ENCODE data around the gene CTTNBP2NL. TPM values are rescaled to one million over a fixed set of nuclear protein-coding genes. Genes with fewer than 3 reads are reported as not detected.

Gene CTTNBP2NL
- total and polyA plus RNA-seq, 2 of the 4 experiments (the other 2 are of a cell fraction), result 12.4 to 22.0 TPM

GRCh38 chr1:112492076-112492475 lies 96.1 kb downstream of the CTTNBP2NL start:
- no peaks in the 10 kb centered on the region for H3K4me1 ChIP-seq (ENCODE audit: control insufficient read depth, insufficient read depth, low read length)
- no peak overlapping the region for H2AFZ ChIP-seq (replicated peaks; ENCODE audit: low read length, poor library complexity)
- no peaks in the 10 kb centered on the region for H3K9me3 ChIP-seq (ENCODE audit: control insufficient read depth, insufficient read depth, low read length)
- ChIA-PET CTCF (interaction anchor here (1.3 kb wide), 1 partner anchor 10 kb away, joined by 5 read pairs; no protein-coding TSS in a partner anchor), POLR2A (ENCODE audit: unreplicated experiment) (no interaction called here)
- no peak overlapping the region for H2BK120ac ChIP-seq (ENCODE audit: low read depth, low read length)
- no peak overlapping the region for H3K56ac ChIP-seq (ENCODE audit: extremely low read depth, insufficient read depth, low read length)
- no peak overlapping the region for H2BK5ac ChIP-seq (ENCODE audit: low read depth, low read length, poor library complexity, severe bottlenecking)
- no peak overlapping the region for H2BK20ac ChIP-seq (ENCODE audit: low read depth, low read length)
- H3K18ac ChIP-seq (ENCODE audit: low read depth, low read length), result no peak overlapping the region
- ATAC-seq (ENCODE audit: low read depth), result no peak
- H2BK15ac ChIP-seq (ENCODE audit: low read depth, low read length), result no peak overlapping the region
- H4K20me1 ChIP-seq (ENCODE audit: insufficient read depth, low read length), result no peaks in the 10 kb centered on the region
- no peak overlapping the region for H3K23ac ChIP-seq (ENCODE audit: low read depth, low read length)
- H3K9me1 ChIP-seq (ENCODE audit: insufficient read depth, low read length), result no peaks in the 10 kb centered on the region
- no peak overlapping the region for H4K8ac ChIP-seq (ENCODE audit: low read depth in 2 of 2, low read length in 2 of 2)
- no peak overlapping the region for H2AK9ac ChIP-seq (replicated peaks; ENCODE audit: low read depth, low read length, poor library complexity)
- no peaks in the 10 kb centered on the region for H3K79me1 ChIP-seq (ENCODE audit: low read depth in 1 of 2, low read length in 2 of 2)
- BruUV-seq (replicated peaks), result no TSS peak
- no peak for TF ChIP-seq RCOR1 (IDR thresholded peaks at IDR 0.05; ENCODE audit: insufficient replicate concordance, low read length)
- no peak overlapping the region for H3K14ac ChIP-seq (replicated peaks; ENCODE audit: low read depth, low read length)
- H3K4me3 ChIP-seq (ENCODE audit: insufficient read depth, low read depth, low read length), result no peak overlapping the region
- no CpG with 5 or more reads among the region's 1 CpG for WGBS, 2 experiments (ENCODE audit: extremely low coverage in 2 of 2, insufficient read length in 1 of 2)
- H3K27me3 ChIP-seq (ENCODE audit: control insufficient read depth, insufficient read depth, low read length), result no peaks in the 10 kb centered on the region
- no peak for DNase-seq
- no peak overlapping the region for H2AK5ac ChIP-seq (ENCODE audit: low read depth, low read length)
- H3K4me2 ChIP-seq (ENCODE audit: low read depth, low read length), result no peak overlapping the region
- no peaks in the 10 kb centered on the region for H3K36me3 ChIP-seq (ENCODE audit: control insufficient read depth, insufficient read depth, low read length)
- intact Hi-C loops (cut with micrococcal nuclease), result no loop called here
- no peak overlapping the region for H3K4ac ChIP-seq (ENCODE audit: low read depth, low read length)
- H3K27ac ChIP-seq (ENCODE audit: insufficient read depth, low read length), result no peak overlapping the region
- no peak overlapping the region for H3K9ac ChIP-seq (ENCODE audit: low read depth, low read length)
- H4K91ac ChIP-seq (ENCODE audit: insufficient read depth, low read depth, low read length), result no peak overlapping the region
- no peak overlapping the region for H4K5ac ChIP-seq (ENCODE audit: low read depth, low read length)
- in situ Hi-C loops (cut with MboI; ENCODE audit: low sequenced_read_pairs), result no loop called here
- dilution Hi-C loops (cut with HindIII; ENCODE audit: low sequenced_read_pairs, unreplicated experiment), result no loop called here
